OCI-LY1 (cell line): ENCODE results near the gene GLP2R.
A peak's percentile ranks its signal among the peaks of the same experiment; 100 is the strongest.

Source experiments
- H2AFZ ChIP-seq: fragments of 200-600 bp; sonication (generic), shearing (Covaris generic); 2 replicates; pipeline ENCODE4 v1.6.0; 2014; ENCODE audit warnings: antibody characterized with exemption, mild to moderate bottlenecking, low read length
- H3F3A ChIP-seq: fragments of 200-600 bp; sonication (generic), shearing (Covaris generic); 2 replicates; pipeline ENCODE4 v1.6.0; 2014; ENCODE audit warnings: mild to moderate bottlenecking, antibody characterized with exemption, low read length, moderate library complexity; ENCODE audit not compliant: insufficient read depth
- H3K27ac ChIP-seq: fragments of 200-600 bp; sonication (generic); 2 replicates; pipeline ENCODE4 v1.5.1; 2014; ENCODE audit warnings: low read length, mixed run types, mild to moderate bottlenecking, low read depth; ENCODE audit not compliant: poor library complexity, severe bottlenecking
- H3K27me3 ChIP-seq: fragments of 200-600 bp; sonication (generic); 2 replicates; pipeline ENCODE4 v1.6.0; 2014; ENCODE audit warnings: antibody characterized with exemption, mild to moderate bottlenecking, low read length, moderate library complexity; ENCODE audit not compliant: insufficient read depth
- H3K36me3 ChIP-seq: fragments of 200-600 bp; sonication (generic); 2 replicates; pipeline ENCODE4 v1.6.1; 2014; ENCODE audit warnings: mild to moderate bottlenecking, antibody characterized with exemption, low read length, moderate library complexity, mixed read lengths; ENCODE audit not compliant: insufficient read depth
- H3K4me1 ChIP-seq: fragments of 200-600 bp; sonication (generic); 2 replicates; pipeline ENCODE4 v1.5.1; 2014; ENCODE audit warnings: mild to moderate bottlenecking, low read length, moderate library complexity; ENCODE audit not compliant: insufficient read depth, severe bottlenecking
- H3K4me2 ChIP-seq: fragments of 200-600 bp; sonication (generic), shearing (Covaris generic); 2 replicates; pipeline ENCODE4 v1.6.1; 2014; ENCODE audit warnings: low read length
- H3K4me3 ChIP-seq: fragments of 200-600 bp; sonication (generic); 2 replicates; pipeline ENCODE4 v1.5.1; 2014; ENCODE audit warnings: low read length, low read depth, mild to moderate bottlenecking, mixed read lengths; ENCODE audit not compliant: poor library complexity, severe bottlenecking
- H3K79me2 ChIP-seq: fragments of 200-600 bp; shearing (Covaris generic); 2 replicates; pipeline ENCODE4 v1.6.1; 2016; ENCODE audit warnings: mixed run types, low read length, mixed read lengths; ENCODE audit not compliant: insufficient read depth
- H3K9ac ChIP-seq: fragments of 200-600 bp; sonication (generic), shearing (Covaris generic); 2 replicates; pipeline ENCODE4 v1.6.1; 2014; ENCODE audit warnings: mild to moderate bottlenecking, low read length, mixed read lengths
- H3K9me2 ChIP-seq: fragments of 200-600 bp; sonication (generic), shearing (Covaris generic); 2 replicates; pipeline ENCODE4 v1.6.1; 2014; ENCODE audit warnings: low read depth, mild to moderate bottlenecking, low read length, mixed read lengths
- H3K9me3 ChIP-seq: fragments of 200-600 bp; shearing (Covaris generic); 2 replicates; pipeline ENCODE4 v1.6.1; 2014; ENCODE audit warnings: low read length, mixed read lengths
- H4K20me1 ChIP-seq: fragments of 200-600 bp; sonication (generic), shearing (Covaris generic); 2 replicates; pipeline ENCODE4 v1.6.0; 2016; ENCODE audit warnings: mild to moderate bottlenecking, low read length; ENCODE audit not compliant: insufficient read depth
- EZH2 ChIP-seq: fragments of 200-600 bp; sonication (generic), shearing (Covaris generic); IDR thresholded peaks from 2 replicates; pipeline ENCODE4 v1.8.0; 2017; ENCODE audit warnings: borderline replicate concordance, mixed run types, mild to moderate bottlenecking, antibody characterized with exemption, low read length, moderate library complexity, mixed read lengths
- TF ChIP-seq, protein P1 (sequence below): fragments of 200-600 bp; sonication (generic), shearing (Covaris generic); IDR thresholded peaks from 2 replicates; pipeline ENCODE4 v1.5.1; 2017; ENCODE audit warnings: mild to moderate bottlenecking, antibody characterized with exemption, low read length, moderate library complexity, mixed read lengths

Gene GLP2R

GRCh38 chr17:9890124-9890523 lies 64.4 kb downstream of the GLP2R start:
- no peaks in the 10 kb centered on the region for H3K9me2 ChIP-seq
- H3K27ac ChIP-seq: no peak overlapping the region
- no peaks in the 10 kb centered on the region for H3F3A ChIP-seq
- no peak for TF ChIP-seq EZH2
- TF ChIP-seq, protein P1, sequence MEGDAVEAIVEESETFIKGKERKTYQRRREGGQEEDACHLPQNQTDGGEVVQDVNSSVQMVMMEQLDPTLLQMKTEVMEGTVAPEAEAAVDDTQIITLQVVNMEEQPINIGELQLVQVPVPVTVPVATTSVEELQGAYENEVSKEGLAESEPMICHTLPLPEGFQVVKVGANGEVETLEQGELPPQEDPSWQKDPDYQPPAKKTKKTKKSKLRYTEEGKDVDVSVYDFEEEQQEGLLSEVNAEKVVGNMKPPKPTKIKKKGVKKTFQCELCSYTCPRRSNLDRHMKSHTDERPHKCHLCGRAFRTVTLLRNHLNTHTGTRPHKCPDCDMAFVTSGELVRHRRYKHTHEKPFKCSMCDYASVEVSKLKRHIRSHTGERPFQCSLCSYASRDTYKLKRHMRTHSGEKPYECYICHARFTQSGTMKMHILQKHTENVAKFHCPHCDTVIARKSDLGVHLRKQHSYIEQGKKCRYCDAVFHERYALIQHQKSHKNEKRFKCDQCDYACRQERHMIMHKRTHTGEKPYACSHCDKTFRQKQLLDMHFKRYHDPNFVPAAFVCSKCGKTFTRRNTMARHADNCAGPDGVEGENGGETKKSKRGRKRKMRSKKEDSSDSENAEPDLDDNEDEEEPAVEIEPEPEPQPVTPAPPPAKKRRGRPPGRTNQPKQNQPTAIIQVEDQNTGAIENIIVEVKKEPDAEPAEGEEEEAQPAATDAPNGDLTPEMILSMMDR: peak; percentile 66
- H3K9ac ChIP-seq: no peak overlapping the region
- no peak overlapping the region for H2AFZ ChIP-seq
- H3K79me2 ChIP-seq: no peaks in the 10 kb centered on the region
- no peaks in the 10 kb centered on the region for H3K27me3 ChIP-seq
- H3K36me3 ChIP-seq: no peaks in the 10 kb centered on the region
- H3K4me1 ChIP-seq: no peaks in the 10 kb centered on the region
- H3K4me2 ChIP-seq: no peak overlapping the region
- no peaks in the 10 kb centered on the region for H4K20me1 ChIP-seq
- no peak overlapping the region for H3K4me3 ChIP-seq
- H3K9me3 ChIP-seq: no peaks in the 10 kb centered on the region

DNA sequence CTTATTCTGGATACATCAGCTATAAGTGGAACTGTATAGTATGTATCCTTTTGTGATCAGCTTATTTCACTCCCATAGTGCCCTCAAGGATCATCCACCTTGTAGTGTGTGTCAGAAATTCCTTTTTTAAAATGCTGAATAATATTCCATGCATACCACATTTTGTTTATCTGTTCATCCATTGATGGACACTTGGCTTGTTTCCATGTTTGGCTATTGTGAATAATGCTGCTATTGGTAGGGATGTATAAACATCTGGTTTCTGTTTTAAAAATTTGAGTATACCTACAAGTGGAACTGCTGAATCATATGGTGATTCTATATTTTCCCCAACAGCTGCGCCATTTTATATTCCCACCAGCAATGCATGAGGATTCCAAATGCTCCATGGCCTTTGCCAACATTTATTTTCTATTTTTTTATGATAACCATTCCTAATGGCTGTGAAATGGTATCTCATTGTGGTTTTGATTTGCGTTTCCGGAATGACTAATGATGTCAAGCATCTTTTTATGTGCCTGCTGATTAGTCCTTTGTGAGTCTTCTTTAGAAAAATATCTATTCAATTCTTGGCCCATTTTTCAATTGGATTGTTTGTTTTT lies 67.8 kb downstream of the GLP2R start:
- Histone ChIP-seq H3K9me3 (no peaks in the 10 kb centered on the region), H3K4me1 (no peaks in the 10 kb centered on the region), H3K27ac (no peak overlapping the region), H2AFZ (no peak overlapping the region), H3F3A (no peaks in the 10 kb centered on the region), H3K27me3 (no peaks in the 10 kb centered on the region; the same call in 1 of the 2 replicates), H3K79me2 (no peaks in the 10 kb centered on the region), H3K4me3 (no peak overlapping the region), H4K20me1 (no peaks in the 10 kb centered on the region), H3K9ac (no peak overlapping the region), H3K9me2 (no peaks in the 10 kb centered on the region), H3K36me3 (no peaks in the 10 kb centered on the region), H3K4me2 (no peak overlapping the region)
- TF ChIP-seq, protein P1: no peak
- TF ChIP-seq EZH2: no peak

DNA sequence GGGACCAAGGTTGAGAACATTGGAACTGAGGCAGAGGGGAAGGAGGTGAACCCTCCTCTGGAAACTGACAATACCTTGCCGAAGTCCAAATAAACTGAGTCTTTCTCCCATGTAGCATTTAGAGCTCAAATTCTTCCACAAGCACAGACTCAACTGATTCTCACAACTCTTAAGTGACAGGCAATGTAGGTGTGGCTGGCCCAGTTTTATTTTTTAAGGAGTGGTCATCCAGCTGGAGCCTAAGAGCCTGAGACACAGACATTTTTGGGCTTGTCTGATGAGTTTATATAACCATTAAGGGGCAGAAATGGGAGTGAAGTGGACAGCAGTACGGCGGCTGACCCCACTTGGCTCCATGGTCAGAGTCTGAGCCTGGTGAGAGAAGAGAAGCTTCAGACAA lies 68.5 kb downstream of the GLP2R start:
- no peaks in the 10 kb centered on the region for H3K9me2 ChIP-seq
- H3K9me3 ChIP-seq: no peaks in the 10 kb centered on the region
- TF ChIP-seq, protein P1: no peak
- TF ChIP-seq EZH2: no peak
- no peak overlapping the region for H3K27ac ChIP-seq
- no peaks in the 10 kb centered on the region for H3K4me1 ChIP-seq
- H3K79me2 ChIP-seq: no peaks in the 10 kb centered on the region
- no peak overlapping the region for H3K9ac ChIP-seq
- H2AFZ ChIP-seq: no peak overlapping the region
- H3K27me3 ChIP-seq: no peaks in the 10 kb centered on the region; the same call in 1 of the 2 replicates
- no peaks in the 10 kb centered on the region for H3K36me3 ChIP-seq
- H4K20me1 ChIP-seq: no peaks in the 10 kb centered on the region
- H3F3A ChIP-seq: no peaks in the 10 kb centered on the region
- H3K4me3 ChIP-seq: no peak overlapping the region
- H3K4me2 ChIP-seq: no peak overlapping the region
